PC-3 (cell line): ENCODE results near the gene JADE1.

Experiments used
- EZH2 ChIP-seq: fragments of 300-600 bp; sonication (generic); IDR thresholded peaks from one replicate; pipeline ENCODE4 v1.6.1; 2017; ENCODE audit warnings: antibody characterized with exemption, mild to moderate bottlenecking, low read length; ENCODE audit not compliant: unreplicated experiment
- EZH2phosphoT487 ChIP-seq: fragments of 300-600 bp; sonication (generic); IDR thresholded peaks from 2 replicates; pipeline ENCODE4 v1.6.1; 2018; ENCODE audit warnings: mild to moderate bottlenecking, antibody characterized with exemption, low read length, borderline replicate concordance
- TF ChIP-seq, protein P1 (sequence below): fragments of 300-600 bp; sonication (generic); conservative IDR thresholded peaks from 2 replicates; pipeline ENCODE4 v1.5.1; 2017; ENCODE audit warnings: antibody characterized with exemption, low read depth, mild to moderate bottlenecking, low read length

DNA sequence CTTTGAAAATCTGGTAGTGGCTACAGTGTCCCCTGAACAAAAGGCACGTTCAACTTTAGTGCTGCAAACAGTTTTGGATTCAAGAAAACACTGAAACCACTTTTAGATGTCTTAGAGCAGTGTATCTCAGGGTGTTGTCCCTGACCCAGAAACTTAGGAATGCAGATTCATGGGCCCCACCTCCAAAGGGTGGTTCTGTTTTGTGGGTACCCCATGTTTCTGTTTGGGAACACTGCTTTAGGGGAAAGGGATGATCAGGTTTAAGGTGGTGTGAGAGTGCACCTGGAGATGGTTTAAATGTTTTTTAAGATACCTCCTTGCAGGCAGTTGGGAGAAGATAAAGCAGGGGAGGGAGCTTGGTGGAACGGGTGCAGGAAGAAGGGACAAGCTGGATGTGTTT, 55.6 kb downstream of the JADE1 start:
- TF ChIP-seq, protein P1, sequence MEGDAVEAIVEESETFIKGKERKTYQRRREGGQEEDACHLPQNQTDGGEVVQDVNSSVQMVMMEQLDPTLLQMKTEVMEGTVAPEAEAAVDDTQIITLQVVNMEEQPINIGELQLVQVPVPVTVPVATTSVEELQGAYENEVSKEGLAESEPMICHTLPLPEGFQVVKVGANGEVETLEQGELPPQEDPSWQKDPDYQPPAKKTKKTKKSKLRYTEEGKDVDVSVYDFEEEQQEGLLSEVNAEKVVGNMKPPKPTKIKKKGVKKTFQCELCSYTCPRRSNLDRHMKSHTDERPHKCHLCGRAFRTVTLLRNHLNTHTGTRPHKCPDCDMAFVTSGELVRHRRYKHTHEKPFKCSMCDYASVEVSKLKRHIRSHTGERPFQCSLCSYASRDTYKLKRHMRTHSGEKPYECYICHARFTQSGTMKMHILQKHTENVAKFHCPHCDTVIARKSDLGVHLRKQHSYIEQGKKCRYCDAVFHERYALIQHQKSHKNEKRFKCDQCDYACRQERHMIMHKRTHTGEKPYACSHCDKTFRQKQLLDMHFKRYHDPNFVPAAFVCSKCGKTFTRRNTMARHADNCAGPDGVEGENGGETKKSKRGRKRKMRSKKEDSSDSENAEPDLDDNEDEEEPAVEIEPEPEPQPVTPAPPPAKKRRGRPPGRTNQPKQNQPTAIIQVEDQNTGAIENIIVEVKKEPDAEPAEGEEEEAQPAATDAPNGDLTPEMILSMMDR, result no peak
- no peak for TF ChIP-seq EZH2
- TF ChIP-seq EZH2phosphoT487, result no peak
